A549 (cell line): ENCODE data around the gene CPNE4. TPM values are rescaled to one million over a fixed set of nuclear protein-coding genes. Genes with fewer than 3 reads are reported as not detected.

Source experiments
- ATAC-seq, 2 experiments: fragments of 200-7000 bp in 1 of 2; fragments of >200 bp in 1 of 2; cut with Nextera tagmentation in 1 of 2; cut with Tn5 transposase in 1 of 2; 3 replicates each; pipeline versions ENCODE4 v1.8.0 to v1.9.1; 2018 to 2020; ENCODE audit warnings: mild to moderate bottlenecking in 1 of 2, moderate library complexity in 1 of 2
- CTCF ChIA-PET: fragments of 300-600 bp; sonication (Branson Sonifier 250); formaldehyde crosslinking; extraction: SDS; loops from one replicate; lab custom pipeline; 2021; ENCODE audit warnings: antibody characterized with exemption, inconsistent platforms; lab: Yijun Ruan, JAX
- POLR2A ChIA-PET: fragments of 350-600 bp; formaldehyde crosslinking; extraction: SDS; loops from one replicate; lab custom pipeline; 2021; ENCODE audit warnings: antibody characterized with exemption, inconsistent platforms; lab: Yijun Ruan, JAX
- DNase-seq, 2 experiments: peaks; one replicate each; pipeline versions ENCODE4 v3.0.0 to v3.0.0-alpha.2; 2011 to 2016; ENCODE audit warnings: low read depth in 1 of 2, low spot score in 1 of 2
- FAIRE-seq: peaks from 2 replicates; lab custom pipeline; 2011; peaks lifted over from hg19 to GRCh38; lab: Jason Lieb, UNC
- H3K27ac ChIP-seq, 2 experiments: fragments of >200 bp; sonication (Bioruptor Twin); formaldehyde crosslinking; 3 replicates each; pipeline ENCODE4 v1.5.1; 2016 to 2017
- H3K4me1 ChIP-seq: fragments of >200 bp; sonication (Bioruptor Twin); formaldehyde crosslinking; 3 replicates; pipeline ENCODE4 v1.6.1; 2016
- H3K4me2 ChIP-seq: fragments of >200 bp; sonication (Bioruptor Twin); formaldehyde crosslinking; 3 replicates; pipeline ENCODE4 v1.6.1; 2016
- H3K4me3 ChIP-seq: fragments of >200 bp; sonication (Bioruptor Twin); formaldehyde crosslinking; 3 replicates; pipeline ENCODE4 v1.5.1; 2016
- H3K9me3 ChIP-seq: fragments of >200 bp; sonication (Bioruptor Twin); formaldehyde crosslinking; 3 replicates; pipeline ENCODE4 v1.6.1; 2016
- CBX2 ChIP-seq: fragments of 200-600 bp; sonication (generic); IDR thresholded peaks from 2 replicates; pipeline ENCODE4 v1.6.1; 2016; ENCODE audit warnings: low read depth, mild to moderate bottlenecking, borderline replicate concordance
- CEBPB ChIP-seq, 2 experiments: fragments of >200 bp in 1 of 2; sonication (Bioruptor Twin) in 1 of 2; formaldehyde crosslinking in 1 of 2; IDR thresholded peaks; 2 replicates each; pipeline ENCODE4 v1.6.1; 2012 to 2016
- CHD4 ChIP-seq: fragments of 200-600 bp; sonication (generic); IDR thresholded peaks from 2 replicates; pipeline ENCODE4 v1.6.1; 2016; ENCODE audit warnings: antibody characterized with exemption, mild to moderate bottlenecking, borderline replicate concordance
- EP300 ChIP-seq, 2 experiments: fragments of >200 bp; sonication (Bioruptor Twin); formaldehyde crosslinking; IDR thresholded peaks; 2 replicates in 1 of 2; 3 replicates in 1 of 2; pipeline ENCODE4 v1.6.1; 2016 to 2017
- KDM1A ChIP-seq: fragments of 200-600 bp; sonication (generic); IDR thresholded peaks from 2 replicates; pipeline ENCODE4 v1.6.1; 2016; ENCODE audit warnings: low read depth, mild to moderate bottlenecking
- MAFK ChIP-seq: fragments of 450-650 bp; IDR thresholded peaks from 2 replicates; pipeline ENCODE4 v1.6.1; 2014; ENCODE audit not compliant: partially characterized antibody
- MYC ChIP-seq: IDR thresholded peaks from 2 replicates; pipeline ENCODE4 v1.6.1; 2012; ENCODE audit warnings: mild to moderate bottlenecking, inconsistent platforms, low read length, improper control_type of control experiment, borderline replicate concordance
- NFE2L2 ChIP-seq: fragments of 150-350 bp; conservative IDR thresholded peaks from 2 replicates; pipeline ENCODE4 v1.6.1; 2014; ENCODE audit warnings: low read length
- NR3C1 ChIP-seq: fragments of >200 bp; sonication (Bioruptor Twin); formaldehyde crosslinking; IDR thresholded peaks from 3 replicates; pipeline ENCODE4 v1.6.1; 2017
- SREBF2 ChIP-seq: fragments of 450-650 bp; IDR thresholded peaks from 2 replicates; pipeline ENCODE4 v1.6.1; 2014; ENCODE audit warnings: mild to moderate bottlenecking, moderate library complexity
- TFCP2L1 ChIP-seq: fragments of 250-450 bp; sonication (Bioruptor Pico); IDR thresholded peaks from 2 replicates; pipeline ENCODE4 v1.5.0; 2021; ENCODE audit warnings: mild to moderate bottlenecking
- ZFP36 ChIP-seq: fragments of 450-650 bp; IDR thresholded peaks from 2 replicates; pipeline ENCODE4 v1.6.1; 2014; ENCODE audit warnings: borderline replicate concordance; ENCODE audit not compliant: partially characterized antibody
- WGBS: methylation state at CpG from one replicate; pipeline ENCODE4 v1.1.6; 2017; ENCODE audit errors: missing lambda C conversion rate; 5-methylcytosine and 5-hydroxymethylcytosine counted together
- polyA plus RNA-seq, 4 experiments: library from polyadenylated mRNA; depleted of rRNA in 3 of 4; stranded (reverse); fragments of >200 nt; fragmentation: RNase III in 1 of 4; extraction: RNeasy Plus Mini Kit Qiagen cat#74134 plus additional on column Dnase treatment in 1 of 4; gene quantifications; 2 replicates in 3 of 4; 3 replicates in 1 of 4; pipeline ENCODE4 v1.2.3, GENCODE V29; 2011 to 2017
- TF ChIP-seq, protein P1 (sequence below): fragments of 250-450 bp; sonication (Bioruptor Pico); IDR thresholded peaks from 2 replicates; pipeline ENCODE4 v1.5.0; 2020; ENCODE audit warnings: low read depth, mild to moderate bottlenecking, moderate library complexity
- TF ChIP-seq, protein P2 (sequence below): IDR thresholded peaks from 2 replicates; pipeline ENCODE4 v1.6.1; 2012
- TF ChIP-seq, protein P3 (sequence below): IDR thresholded peaks from 2 replicates; pipeline ENCODE4 v1.6.1; 2012
- TF ChIP-seq, protein P4 (sequence below): fragments of >200 bp; sonication (Bioruptor Twin); formaldehyde crosslinking; IDR thresholded peaks from 3 replicates; pipeline ENCODE4 v1.5.1; 2016

Gene CPNE4
- polyA plus RNA-seq, 2 of the 4 experiments (the other 2 are of a cell fraction), result 3.6 to 8.7 TPM

DNA sequence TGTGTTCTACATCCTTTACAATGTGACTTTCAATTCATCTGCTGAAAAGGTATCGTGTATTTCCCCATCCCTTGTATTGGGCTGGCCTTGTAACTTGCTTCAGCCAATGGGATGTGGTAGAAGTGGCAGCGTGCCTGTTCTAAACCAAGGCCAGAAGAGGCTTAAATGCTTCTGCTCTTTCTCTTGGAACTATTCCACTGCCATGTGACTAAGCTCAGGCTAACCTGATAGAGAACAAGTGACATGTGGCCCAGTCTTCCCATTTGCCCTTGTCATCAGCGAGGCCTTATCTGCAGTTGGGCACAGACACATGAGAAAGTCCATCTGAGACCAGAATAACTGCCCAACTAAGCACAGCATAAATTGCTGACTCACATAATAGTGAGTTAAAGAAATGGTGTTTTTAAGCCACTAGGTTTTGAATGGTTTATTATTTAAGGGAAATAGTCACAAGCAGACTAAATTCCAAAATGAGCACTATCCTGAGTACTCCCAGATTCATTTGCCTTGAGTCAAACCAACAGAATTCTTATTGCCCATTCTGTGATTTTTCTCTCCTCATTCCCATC is 230.2 kb downstream of the CPNE4 start:
- Histone ChIP-seq H3K27ac (no peak overlapping the region), H3K4me3 (no peak overlapping the region), H3K9me3 (no peaks in the 10 kb centered on the region), H3K4me1 (no peaks in the 10 kb centered on the region), H3K4me2 (no peak overlapping the region)
- 83% methylated on average over 3 of the region's 3 CpGs for WGBS
- CTCF ChIA-PET, result interaction anchor here (1.8 to 2.4 kb wide), 2 partner anchors 225 kb away, joined by 5 read pairs; no protein-coding TSS in a partner anchor
- DNase-seq, result no peak
- FAIRE-seq, result no peak
- POLR2A ChIA-PET, result no interaction called here
- TF ChIP-seq, protein P1, sequence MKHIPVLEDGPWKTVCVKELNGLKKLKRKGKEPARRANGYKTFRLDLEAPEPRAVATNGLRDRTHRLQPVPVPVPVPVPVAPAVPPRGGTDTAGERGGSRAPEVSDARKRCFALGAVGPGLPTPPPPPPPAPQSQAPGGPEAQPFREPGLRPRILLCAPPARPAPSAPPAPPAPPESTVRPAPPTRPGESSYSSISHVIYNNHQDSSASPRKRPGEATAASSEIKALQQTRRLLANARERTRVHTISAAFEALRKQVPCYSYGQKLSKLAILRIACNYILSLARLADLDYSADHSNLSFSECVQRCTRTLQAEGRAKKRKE (CRISPR knock-in tag), result no peak
- TF ChIP-seq MAFK (peak; percentile 84), CHD4 (no peak)
- TF ChIP-seq, protein P2, sequence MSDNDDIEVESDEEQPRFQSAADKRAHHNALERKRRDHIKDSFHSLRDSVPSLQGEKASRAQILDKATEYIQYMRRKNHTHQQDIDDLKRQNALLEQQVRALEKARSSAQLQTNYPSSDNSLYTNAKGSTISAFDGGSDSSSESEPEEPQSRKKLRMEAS, result no peak
- no peak for ATAC-seq

DNA sequence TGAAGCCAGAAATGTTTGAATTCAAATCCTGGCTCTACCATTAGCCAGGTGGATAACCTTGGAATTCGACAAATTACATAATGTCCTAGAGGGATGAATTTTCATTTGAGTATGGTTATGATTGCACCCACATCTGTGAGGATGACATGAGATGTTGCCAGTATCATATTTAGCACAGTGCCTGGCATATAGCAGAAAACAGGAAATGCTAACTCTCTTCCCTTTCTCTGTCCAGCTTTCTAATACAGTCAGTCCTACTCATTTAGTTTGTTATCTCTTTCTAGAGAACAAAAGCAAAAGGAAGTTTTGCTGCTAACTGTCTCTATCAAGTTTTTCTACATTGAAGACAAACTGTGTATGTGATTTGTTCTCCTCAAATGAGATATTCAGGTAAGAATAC is 231.7 kb downstream of the CPNE4 start:
- FAIRE-seq, result no peak
- no peaks in the 10 kb centered on the region for H3K4me1 ChIP-seq
- POLR2A ChIA-PET, result no interaction called here
- no peak for ATAC-seq
- no peaks in the 10 kb centered on the region for H3K9me3 ChIP-seq
- H3K4me3 ChIP-seq, result no peak overlapping the region
- no peak overlapping the region for H3K4me2 ChIP-seq
- DNase-seq, result no peak
- H3K27ac ChIP-seq, result no peak overlapping the region
- TF ChIP-seq MYC (no peak), CEBPB (IDR thresholded peaks at IDR 0.05) (no peak), KDM1A (no peak), CBX2 (no peak), EP300 (IDR thresholded peaks at IDR 0.05) (no peak), ZFP36 (no peak), NFE2L2 (no peak)
- TF ChIP-seq, protein P3, sequence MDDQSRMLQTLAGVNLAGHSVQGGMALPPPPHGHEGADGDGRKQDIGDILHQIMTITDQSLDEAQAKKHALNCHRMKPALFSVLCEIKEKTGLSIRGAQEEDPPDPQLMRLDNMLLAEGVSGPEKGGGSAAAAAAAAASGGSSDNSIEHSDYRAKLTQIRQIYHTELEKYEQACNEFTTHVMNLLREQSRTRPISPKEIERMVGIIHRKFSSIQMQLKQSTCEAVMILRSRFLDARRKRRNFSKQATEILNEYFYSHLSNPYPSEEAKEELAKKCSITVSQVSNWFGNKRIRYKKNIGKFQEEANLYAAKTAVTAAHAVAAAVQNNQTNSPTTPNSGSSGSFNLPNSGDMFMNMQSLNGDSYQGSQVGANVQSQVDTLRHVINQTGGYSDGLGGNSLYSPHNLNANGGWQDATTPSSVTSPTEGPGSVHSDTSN, result no peak
- TF ChIP-seq, all 56 proteins: peak for 0
- CTCF ChIA-PET, result interaction anchor here (2.4 kb wide), 1 partner anchor 227 kb away, joined by 5 read pairs; no protein-coding TSS in a partner anchor
- 44% methylated on average over 1 of the region's 1 CpG for WGBS

DNA sequence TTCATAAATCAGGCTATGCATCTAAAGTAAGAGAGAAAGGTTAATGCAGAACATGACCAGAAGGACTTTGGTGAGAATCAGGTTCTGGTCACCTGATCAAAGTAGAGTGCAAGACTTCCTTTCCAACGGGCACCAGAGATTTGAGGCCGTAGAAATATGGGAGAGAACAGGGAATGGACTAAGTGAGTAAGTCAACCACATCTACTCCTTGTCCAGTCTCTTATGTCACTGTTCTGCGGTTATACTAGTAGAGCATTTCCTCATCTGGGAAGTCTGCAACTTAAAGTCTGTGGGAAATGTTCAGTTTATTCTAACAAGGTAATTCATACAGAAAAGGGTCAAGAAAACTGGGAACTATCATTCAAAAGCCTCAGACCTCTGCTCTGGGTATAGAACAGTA is 232.8 kb downstream of the CPNE4 start:
- Histone ChIP-seq H3K4me1 (no peaks in the 10 kb centered on the region), H3K27ac (no peak overlapping the region), H3K4me3 (no peak overlapping the region), H3K9me3 (no peaks in the 10 kb centered on the region), H3K4me2 (no peak overlapping the region)
- POLR2A ChIA-PET, result no interaction called here
- TF ChIP-seq, protein P4, sequence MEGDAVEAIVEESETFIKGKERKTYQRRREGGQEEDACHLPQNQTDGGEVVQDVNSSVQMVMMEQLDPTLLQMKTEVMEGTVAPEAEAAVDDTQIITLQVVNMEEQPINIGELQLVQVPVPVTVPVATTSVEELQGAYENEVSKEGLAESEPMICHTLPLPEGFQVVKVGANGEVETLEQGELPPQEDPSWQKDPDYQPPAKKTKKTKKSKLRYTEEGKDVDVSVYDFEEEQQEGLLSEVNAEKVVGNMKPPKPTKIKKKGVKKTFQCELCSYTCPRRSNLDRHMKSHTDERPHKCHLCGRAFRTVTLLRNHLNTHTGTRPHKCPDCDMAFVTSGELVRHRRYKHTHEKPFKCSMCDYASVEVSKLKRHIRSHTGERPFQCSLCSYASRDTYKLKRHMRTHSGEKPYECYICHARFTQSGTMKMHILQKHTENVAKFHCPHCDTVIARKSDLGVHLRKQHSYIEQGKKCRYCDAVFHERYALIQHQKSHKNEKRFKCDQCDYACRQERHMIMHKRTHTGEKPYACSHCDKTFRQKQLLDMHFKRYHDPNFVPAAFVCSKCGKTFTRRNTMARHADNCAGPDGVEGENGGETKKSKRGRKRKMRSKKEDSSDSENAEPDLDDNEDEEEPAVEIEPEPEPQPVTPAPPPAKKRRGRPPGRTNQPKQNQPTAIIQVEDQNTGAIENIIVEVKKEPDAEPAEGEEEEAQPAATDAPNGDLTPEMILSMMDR, result no peak
- TF ChIP-seq EP300 (IDR thresholded peaks at IDR 0.05), result no peak
- no peak for TF ChIP-seq CHD4
- no peak for TF ChIP-seq SREBF2
- TF ChIP-seq ZFP36, result no peak
- no peak for TF ChIP-seq NR3C1
- no peak for TF ChIP-seq TFCP2L1 (CRISPR knock-in tag)
- ATAC-seq (no peak), DNase-seq (no peak), FAIRE-seq (no peak)
- WGBS, result 81% methylated on average over 3 of the region's 3 CpGs
- CTCF ChIA-PET, result interaction anchor here (2.4 kb wide), 1 partner anchor 228 kb away, joined by 5 read pairs; no protein-coding TSS in a partner anchor
